OCI-M2 (cell line): ENCODE results near the gene ERCC3.
"Not testable (repeated sequence)": the region's sequence is repeated elsewhere in the genome, so short reads cannot be mapped to it uniquely, and the experiment has no call there.

Experiments used
- DNase-seq: peaks from one replicate; lab custom pipeline; 2025; ENCODE audit not compliant: unreplicated experiment; lab: John Stamatoyannopoulos, UW

ERCC3 gene

DNA sequence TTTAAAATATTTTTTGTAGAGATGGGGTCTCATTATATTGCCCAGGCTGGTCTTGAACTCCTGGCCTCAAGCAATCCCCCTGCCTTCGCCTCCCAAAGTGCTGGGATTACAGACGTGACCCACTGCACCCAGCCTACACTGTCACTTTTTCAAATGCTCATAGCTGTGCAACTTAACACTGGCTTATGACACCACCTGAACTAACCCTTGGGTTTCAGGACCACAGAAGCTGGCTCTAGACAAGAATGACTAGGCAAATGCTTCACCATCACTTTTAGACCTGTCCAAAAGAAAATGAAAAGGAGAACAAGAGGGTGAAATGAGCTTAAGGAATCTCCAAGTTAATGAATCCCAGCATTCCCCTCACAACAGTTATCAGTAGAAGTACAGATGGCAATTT, 13.3 kb downstream of the ERCC3 start:
- no peak for DNase-seq

- DNase-seq = no peak
Observed at GRCh38 chr2:127279781-127280180, 14.2 kb downstream of the ERCC3 start.

DNA sequence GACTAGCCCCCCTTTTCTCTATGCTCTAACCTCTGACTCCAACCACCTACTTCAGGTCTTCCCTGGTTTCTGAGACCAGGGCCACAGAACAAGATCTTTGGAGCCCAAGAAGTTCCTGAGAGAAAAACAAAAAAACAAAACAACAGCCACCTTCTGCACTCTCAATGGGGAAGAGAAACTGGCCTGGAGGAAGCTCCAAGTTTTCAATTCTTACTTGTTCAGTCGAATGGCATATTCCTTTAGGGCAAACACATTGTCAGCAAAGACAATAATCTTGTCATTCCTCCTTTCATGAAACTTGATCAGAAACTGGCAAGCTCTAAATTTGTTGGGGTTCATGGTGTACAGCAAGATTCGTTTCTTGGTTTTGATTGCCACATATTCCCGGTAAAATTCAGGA, 15.0 kb downstream of the ERCC3 start:
- no peak for DNase-seq

DNA sequence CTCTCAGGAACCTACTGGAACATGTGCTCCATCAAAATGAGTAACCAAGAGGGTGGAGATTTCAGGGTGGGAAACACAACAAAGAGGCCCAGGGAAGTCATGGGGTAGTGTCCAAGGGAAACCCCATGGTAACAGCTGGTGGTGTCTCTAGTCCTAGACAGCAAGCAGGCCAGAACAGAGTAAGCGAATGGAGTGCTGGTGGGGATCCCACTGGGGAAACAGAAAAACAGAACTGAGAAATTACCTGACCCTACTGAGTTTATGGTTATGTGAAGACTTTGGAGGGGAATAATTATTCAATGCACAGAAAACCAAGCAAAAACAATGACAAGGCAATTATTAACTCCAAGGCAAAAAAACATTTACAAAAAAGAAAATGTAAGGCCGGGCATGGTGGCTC, 16.9 kb downstream of the ERCC3 start:
- no peak for DNase-seq

- no peak for DNase-seq
Observed at GRCh38 chr2:127275789-127276188, 18.2 kb downstream of the ERCC3 start.

DNA sequence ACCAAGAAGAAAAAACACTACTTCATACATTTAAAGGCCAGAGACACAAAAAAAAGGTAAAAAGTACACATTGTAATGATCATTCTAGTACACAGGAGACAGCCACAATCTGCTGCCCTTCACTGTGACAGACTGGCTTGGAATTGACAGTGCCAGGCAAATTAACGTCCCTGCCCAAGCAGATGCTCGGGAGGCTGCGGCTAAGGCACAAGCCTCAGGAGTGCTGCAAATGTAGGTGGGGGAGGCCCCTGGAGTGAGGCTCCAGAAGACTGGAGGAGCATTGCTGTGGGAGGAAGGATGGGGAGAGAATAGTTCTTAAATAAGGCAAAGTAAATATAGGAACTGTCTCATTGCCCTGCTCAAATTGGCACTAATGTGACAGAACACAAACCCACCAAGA, 18.6 kb downstream of the ERCC3 start:
- no peak for DNase-seq

- DNase-seq = no peak
Observed at GRCh38 chr2:127270663-127271062, 23.3 kb downstream of the ERCC3 start.

DNA sequence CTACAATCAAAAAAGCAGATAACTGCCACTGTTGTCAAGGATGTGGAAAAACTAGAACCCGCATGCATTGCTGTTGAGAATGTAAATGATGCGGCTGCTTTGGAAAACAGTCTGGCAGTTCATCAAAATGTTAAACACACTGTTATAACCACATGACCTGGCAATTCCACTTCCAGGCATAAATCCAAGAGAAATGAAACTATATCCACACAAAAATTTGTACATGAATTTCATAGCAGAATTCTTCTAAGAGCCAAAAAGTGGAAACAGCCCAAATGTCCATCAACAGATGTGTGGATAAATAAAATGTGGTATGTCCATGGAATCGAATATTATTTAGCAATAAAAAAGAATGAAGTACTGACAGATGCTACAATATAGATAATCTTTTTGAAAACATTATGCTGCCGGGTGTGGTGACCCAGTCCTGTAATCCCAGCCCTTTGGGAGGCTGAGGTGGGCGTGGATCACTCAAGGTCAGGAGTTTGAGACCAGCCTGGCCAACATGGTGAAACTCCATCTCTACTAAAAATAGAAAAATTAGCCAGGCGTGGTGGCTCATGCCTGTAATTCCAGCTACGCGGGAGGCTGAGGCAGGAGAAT, 32.0 kb downstream of the ERCC3 start:
- DNase-seq = no peak

GRCh38 chr2:127259355-127259754, 34.6 kb downstream of the ERCC3 start:
- DNase-seq = no peak

- DNase-seq = no peak
Observed at GRCh38 chr2:127256866-127257265, 37.1 kb downstream of the ERCC3 start.

DNA sequence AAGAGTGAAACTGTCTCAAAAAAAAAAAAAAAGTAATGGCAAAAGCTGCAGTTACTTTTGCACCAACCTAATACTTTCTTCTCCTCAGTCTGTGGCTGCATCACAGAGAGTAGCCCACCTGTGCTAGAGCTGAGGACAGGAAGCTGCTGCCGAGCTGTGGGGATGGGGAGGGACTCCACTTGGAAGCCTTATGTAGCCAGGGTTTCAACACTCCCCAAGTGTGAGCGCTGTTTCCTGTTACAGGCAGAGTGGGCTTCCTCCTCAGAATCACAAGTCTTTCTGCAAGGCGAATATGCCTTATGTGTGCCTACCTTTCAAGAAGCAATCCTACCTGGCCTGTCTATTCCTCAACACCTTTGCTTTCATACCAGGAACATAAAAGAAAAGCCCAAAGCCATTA, 37.6 kb downstream of the ERCC3 start:
- no peak for DNase-seq

GRCh38 chr2:127255721-127256120, 38.2 kb downstream of the ERCC3 start:
- no peak for DNase-seq

GRCh38 chr2:127255146-127255545, 38.8 kb downstream of the ERCC3 start:
- no peak for DNase-seq

GRCh38 chr2:127254386-127254981, 39.5 kb downstream of the ERCC3 start:
- no peak for DNase-seq

DNA sequence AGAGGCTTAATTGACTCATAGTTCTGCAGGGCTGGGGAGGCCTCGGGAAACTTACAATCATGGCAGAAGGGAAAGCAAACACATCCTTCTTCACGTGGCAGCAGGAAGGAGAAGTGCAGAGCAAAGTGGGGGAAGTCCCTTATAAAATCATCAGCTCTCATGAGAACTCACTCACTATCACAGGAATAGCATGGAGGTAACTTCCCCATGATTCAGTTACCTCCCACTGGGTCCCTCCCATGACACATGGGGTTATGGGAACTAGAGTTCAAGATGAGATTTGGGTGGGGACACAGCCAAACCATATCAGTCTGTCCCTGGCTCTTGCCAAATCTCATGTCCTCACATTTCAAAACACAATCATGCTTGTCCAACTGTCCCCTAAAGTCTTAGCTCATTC, 52.8 kb downstream of the ERCC3 start:
- DNase-seq = not testable (repeated sequence)

DNA sequence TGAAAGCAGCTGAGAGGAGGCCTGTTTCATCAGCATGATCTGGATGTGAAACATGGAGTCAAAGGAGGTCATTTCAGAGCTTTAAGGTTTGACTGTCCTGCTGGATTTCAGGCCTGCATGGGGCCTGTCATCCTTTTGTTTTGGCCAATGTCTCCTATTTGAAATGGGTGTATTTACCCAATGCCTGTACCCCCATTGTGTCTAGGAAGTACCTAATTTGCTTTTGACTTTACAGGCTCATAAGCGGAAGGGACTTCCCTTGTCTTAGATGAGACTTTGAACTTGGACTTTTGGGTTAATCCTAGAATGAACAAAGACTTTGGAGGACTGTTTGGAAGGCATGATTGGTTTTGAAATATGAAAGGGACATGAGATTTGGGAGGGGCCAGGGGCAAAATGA, 54.5 kb downstream of the ERCC3 start:
- no peak for DNase-seq

GRCh38 chr2:127237768-127238167, 56.2 kb downstream of the ERCC3 start:
- DNase-seq = not testable (repeated sequence)

DNA sequence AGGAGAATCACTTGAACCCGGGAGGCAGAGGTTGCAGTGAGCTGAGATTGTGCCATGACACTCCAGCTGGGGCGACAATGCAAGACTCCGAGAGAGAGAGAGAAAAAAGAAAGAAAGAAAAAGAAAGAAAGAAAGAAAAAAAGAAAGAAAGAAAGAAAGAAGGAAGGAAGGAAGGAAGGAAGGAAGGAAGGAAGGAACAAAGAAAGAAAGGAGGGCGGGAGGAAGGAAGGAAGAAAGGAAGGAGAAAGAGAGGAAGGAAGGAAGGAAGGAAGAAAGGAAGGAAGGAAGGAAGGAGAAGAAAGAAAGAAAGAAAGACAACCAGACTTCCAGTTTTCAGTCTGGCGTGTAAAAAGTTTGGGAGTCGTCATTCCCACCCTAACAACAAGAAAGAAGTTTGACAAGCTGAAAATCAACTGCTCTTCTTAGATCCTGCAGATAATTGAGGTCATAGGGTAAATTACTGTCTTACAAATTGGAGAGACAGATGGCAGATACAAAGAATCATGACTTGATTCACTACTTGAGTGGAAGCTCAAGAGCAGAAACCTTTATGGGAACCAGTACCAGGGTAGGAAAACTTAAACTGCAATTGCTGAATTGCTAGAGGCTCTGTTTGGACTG, 58.8 kb downstream of the ERCC3 start:
- no peak for DNase-seq

DNA sequence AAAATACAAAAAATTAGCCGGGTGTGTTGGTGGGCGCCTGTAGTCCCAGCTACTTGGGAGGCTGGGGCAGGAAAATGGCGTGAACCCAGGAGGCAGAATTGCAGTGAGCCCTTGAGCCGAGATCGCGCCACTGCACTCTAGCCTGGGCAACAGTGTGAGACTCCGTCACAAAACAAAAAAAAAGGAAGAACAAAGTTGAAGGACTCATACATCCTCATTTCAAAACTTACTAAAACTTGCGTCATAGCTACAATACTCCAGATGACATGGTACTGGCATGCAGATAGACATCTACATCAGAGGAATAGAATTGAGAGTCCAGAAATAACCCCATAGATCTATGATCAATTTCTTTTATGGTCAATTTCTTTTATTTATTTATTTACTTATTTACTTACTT, 60.2 kb downstream of the ERCC3 start:
- DNase-seq = no peak

- DNase-seq = no peak
Observed at GRCh38 chr2:127231130-127231865, 62.6 kb downstream of the ERCC3 start.

DNA sequence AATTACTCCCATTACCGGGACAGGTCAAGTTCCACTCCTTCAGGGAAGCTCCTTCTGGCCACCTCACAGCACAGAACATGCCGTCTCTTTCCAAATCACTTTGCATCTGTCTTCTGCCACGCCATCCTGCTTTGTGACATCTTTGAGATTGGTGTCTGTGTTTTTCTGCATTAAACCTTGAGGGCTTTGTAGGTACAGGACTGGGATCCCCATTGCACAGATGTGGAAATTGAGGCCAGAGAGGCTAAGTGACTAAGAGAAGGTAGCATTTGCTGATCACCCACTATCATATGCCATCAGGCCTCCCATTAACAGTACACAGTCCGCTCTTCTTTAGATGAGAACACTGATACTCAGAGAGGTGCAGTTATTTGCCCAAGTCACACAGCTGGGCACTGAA, 64.4 kb downstream of the ERCC3 start:
- DNase-seq = no peak

DNA sequence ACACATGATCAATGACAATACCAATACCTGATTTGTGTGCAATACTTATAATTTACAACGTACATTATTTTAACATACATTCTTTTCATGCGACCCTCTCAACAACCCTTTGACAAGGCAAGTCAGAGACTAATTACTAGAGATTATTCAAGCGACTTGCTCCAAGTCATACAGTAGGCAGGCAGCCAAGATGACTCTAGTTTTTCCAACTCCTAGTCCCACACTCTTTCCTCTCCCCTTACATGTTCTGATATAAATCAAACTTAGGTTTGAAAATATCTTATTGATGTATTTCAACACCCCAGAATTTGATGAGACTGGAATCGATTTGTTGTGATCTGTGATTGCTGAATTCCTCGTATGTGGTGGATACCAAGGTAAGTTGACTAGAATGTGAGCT, 65.8 kb downstream of the ERCC3 start:
- no peak for DNase-seq
